Measurements from ENCODE around the gene ADPGK.
A peak's percentile ranks its signal among the peaks of the same experiment; 100 is the strongest.

DNA sequence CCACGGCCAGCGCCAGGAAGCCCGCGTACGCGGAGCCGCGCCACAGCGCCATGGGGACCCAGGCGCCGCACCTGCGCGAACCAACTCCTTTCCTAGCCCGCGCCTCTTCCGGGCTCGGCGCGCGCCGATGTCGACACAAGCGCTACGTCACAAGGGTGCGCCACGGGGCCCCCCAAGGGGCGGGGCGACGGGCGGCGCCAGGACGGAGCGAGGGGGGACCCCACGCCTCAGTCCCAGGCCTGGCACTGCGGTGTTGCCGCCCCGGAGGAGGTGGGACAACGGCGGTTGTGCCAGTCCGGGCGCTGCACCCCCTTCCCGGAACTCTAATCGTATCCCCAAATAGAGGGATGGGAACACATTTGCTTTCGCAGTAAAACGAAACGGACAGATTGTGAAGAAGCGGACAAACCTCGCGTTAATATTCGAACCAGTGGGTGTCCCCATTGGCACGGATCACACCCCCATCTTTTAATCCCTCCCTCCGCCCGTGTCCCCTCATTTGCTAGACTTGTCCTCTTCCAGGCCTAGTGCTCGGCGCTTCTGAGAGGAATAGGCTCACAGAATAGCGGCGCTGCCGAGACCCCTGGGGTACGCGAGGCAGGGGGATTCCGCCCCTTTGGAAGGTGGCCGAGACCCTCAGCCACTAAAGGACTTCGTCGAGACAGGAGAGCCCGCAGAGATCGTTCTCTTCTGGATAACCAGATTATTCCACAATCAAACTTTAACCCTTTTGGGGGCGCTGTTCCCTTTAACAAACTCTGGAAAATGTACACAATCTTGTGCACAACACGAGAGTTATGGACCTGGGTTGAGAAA lies at the start of gene ADPGK:
- TF ChIP-seq CTCF (IDR thresholded peaks at IDR 0.05; ENCODE audit: insufficient read depth, low read depth, low read length): peak; percentile 67
- TF ChIP-seq EZH2 (IDR thresholded peaks at IDR 0.05; ENCODE audit: insufficient read depth, low read length): no peak

Measured in astrocyte (in vitro differentiated cells and primary cell).